GM11168 (cell line): ENCODE results near the gene CCL23.
"Not testable (repeated sequence)": the region's sequence is repeated elsewhere in the genome, so short reads cannot be mapped to it uniquely, and the experiment has no call there.

Experiments
- in situ Hi-C: fragments of 300-500 bp; cut with MboI; formaldehyde crosslinking; loops from one replicate; pipeline ENCODE4 v1.12.0; 2022; ENCODE audit warnings: low sequenced_read_pairs; ENCODE audit not compliant: unreplicated experiment

Gene CCL23

DNA sequence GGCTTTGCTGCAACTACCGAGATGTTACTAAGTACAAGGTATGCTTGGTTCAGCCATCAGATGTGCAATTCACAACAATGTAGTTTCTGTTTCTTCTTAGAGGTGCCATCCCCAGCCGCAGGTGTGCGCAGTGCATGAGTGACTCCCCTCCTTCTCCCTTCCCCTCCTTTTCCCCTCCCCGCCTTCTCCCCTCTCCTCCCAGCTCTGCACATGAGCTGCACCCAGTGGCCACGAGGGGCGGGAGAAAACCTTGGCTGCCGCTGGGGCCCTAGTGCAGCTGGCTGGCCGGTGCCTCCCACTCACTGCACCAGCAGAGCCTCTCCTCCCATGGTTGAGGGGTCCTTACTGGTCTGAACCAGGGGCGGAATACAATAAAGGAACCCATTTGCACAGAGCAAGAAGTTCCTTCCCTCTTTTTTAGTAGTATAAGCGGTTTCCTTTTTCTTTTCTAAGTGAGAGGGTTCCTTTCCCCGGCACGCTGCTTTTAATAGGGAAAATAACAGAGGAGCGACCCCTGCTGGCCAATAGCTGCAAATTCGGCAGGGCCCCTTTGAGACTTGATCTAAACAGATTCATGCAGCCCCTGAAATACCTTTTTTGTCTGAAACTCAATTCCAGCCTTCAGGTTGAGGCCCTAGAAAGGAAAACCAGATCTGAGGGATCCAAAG is 8.6 kb downstream of the CCL23 start:
- in situ Hi-C loops: no loop called here

DNA sequence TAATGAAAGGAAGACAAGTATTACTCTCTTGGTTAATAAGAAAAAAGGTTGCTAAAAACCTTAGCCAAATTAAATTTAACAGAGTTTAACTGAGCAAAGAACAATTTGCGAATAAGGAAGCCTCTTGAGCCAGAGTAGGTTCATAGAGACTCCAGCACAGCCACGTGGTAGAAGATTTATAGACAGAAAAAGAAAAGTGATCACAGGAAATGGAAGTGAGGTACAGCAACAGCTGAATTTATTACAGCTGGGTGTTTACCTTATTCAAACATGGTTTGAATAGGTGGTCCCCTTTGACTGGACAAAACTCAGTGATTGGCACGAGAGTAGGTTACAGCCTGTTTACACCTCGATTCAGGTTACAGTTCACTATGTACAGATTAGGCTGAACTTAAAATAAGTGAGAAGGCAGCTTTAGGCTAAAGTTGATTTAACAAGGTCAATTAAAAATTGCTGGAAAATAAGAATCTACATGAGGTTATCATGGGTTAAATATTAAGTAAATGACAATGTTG is 13.1 kb downstream of the CCL23 start:
- in situ Hi-C loops: no loop called here

GRCh38 chr17:36002631-36003030 is 15.1 kb downstream of the CCL23 start:
- in situ Hi-C loops: no loop called here

GRCh38 chr17:36001862-36002603 is 15.7 kb downstream of the CCL23 start:
- in situ Hi-C loops: no loop called here

GRCh38 chr17:36001110-36001771 is 16.5 kb downstream of the CCL23 start, which contains the start of gene CCL15:
Gene CCL15 (minus strand): TSS chr17:36001553. CDS start chr17:36001492, 61 bp downstream.
- in situ Hi-C loops: no loop called here

DNA sequence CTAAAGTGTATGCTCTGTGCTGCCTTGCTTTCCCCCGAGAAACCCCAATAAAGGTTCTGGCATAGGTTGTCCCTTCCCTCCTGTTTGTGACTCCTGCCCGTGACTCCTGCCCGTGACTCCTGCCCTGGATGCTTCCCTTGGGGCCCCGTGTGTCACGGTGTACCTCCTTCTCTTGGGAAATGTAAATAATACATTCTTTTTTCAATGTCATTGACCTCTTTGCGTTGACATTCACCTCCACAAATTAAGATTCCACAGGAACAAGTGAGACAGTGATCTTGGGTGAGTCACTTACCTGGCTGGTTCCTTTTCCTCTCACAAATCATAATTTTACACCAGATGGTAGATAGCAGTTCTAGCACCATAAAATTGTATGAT is 17.1 kb downstream of the CCL23 start:
- in situ Hi-C loops: no loop called here

DNA sequence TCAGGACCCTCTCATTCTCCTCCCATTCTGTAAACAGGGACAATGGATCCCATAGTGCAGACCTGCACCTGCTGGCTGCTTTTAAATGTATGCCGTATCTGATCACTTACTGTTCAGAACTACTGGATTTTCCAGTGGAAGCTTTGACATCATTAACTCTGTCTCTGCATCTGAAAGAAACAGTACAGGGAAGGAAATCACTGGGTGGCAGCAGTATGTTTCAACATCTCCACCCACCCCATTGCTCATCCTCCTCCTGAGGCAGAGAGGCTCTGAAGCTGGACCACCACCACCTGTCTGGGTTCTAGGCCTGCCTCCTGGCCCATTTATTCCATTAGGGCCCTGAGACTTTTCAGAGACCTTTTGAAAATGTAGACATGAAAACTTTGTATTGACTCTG is 19.0 kb downstream of the CCL23 start:
- in situ Hi-C loops: no loop called here

- in situ Hi-C loops: no loop called here
These were observed 19.7 kb downstream of the CCL23 start for GRCh38 chr17:35998018-35998545.

DNA sequence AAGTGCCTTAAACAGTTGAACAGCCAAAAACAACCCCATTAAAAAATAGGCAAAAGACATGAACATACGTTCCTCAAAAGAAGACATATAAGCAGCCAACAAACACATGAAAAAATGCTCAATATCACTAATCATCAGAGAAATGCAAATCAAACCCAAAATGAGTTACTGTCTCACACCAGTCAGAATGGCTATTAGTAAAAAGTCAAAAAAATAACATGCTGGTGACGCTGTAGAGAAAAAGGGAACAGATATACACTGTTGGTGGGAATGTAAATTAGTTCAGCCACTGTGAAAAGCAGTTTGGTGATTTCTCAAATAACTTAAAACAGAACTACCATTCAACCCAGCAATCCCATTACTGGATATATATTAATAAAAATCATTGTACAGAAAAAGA is 22.4 kb downstream of the CCL23 start:
- in situ Hi-C loops: not testable (repeated sequence)

- in situ Hi-C loops: no loop called here
These were observed 26.7 kb downstream of the CCL23 start for GRCh38 chr17:35991075-35991474.

DNA sequence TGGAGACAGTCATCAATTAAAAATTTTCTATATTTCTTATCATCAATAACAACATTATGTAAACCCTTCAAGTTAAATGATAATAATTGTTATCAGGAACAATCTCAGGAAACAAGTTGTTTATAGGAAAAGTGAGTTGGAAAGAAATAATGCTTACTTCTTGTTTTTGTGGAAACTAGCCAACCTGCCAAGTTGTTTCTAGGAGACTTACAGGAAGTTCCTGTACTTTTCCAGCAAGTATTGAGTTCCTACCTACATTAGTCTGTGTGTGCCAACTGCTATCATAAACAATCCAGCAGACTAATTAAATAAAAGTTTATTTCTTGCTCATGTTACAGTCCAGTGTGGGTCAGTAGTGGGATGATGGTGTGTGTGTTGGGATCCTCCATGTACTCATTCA is 29.6 kb downstream of the CCL23 start:
- in situ Hi-C loops: no loop called here

DNA sequence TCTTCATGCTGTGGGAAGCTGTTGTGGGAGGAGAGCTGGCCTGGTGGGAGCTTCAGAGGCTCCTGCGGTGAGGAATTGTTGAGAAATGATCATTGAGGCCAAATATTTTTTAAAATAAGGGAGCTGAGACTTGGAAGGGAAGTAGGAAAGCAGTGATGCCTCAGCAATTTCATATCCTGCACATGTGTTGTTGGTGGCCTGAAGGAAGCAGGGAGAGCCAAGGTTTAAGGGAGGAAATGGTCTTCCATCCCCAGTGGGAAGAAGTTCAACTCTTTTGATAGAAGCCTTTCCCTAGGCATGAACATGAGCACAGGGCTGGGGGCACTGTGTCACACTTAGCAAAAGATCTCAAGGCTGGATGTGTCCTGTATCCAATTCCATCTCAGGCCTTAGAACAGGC is 31.1 kb downstream of the CCL23 start, which contains the start of gene CCL14:
Gene CCL14 (minus strand): TSS at position 87 of the 400 bp plus-strand sequence. CDS start 80 bp downstream, at position 7.
- in situ Hi-C loops: no loop called here

- in situ Hi-C loops: no loop called here
These were observed 33.6 kb downstream of the CCL23 start for GRCh38 chr17:35984140-35984539.

DNA sequence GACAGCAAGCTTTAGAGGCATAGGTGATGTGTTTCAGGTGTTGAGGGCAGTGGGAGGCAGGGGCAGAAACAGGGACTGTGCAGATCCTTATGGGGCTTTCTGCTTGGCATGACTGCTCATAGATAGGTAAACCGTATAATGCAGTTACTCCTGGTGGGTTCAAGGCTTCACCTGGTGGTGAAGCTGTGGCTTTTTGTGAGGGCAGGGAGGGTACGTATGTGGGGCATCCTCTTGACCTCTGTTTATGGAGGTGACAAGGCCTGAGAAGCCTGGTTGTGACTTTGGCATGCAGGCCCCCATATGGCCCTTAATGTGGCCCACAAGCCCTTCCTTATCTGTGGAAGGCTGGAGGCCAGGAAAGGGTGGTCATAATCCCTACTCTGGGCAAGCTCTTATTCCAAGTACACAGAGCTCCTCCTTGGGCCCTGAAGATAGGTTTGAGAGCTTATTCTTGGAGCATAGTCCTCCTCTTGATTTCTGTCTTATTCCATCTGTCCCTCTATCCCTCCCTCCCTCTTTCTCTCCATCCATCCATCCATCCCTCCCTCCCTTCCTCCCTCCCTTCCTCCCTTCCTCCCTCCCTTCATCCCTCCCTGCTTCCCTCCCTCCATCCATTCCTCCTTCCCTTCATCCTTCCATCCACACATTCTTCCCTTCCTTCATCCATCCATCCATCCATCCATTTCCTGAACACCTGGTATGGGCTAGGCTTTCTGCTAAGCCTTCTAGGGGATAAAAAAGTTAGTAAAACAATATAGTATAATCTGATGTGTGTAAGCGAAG is 35.2 kb downstream of the CCL23 start:
- in situ Hi-C loops: no loop called here

- in situ Hi-C loops: no loop called here
These were observed 35.9 kb downstream of the CCL23 start for GRCh38 chr17:35981908-35982330.

- in situ Hi-C loops: no loop called here
These were observed 36.5 kb downstream of the CCL23 start, which contains the start of gene CCL16 for GRCh38 chr17:35981246-35981645. Gene CCL16 (minus strand): TSS chr17:35981497. CDS start chr17:35981420, 77 bp downstream.

GRCh38 chr17:35978346-35978745 is 39.4 kb downstream of the CCL23 start:
- in situ Hi-C loops: loop anchor here (10.0 kb wide), 3 partner anchors 96 to 506 kb away; partner anchors contain the start of genes CCL4L2 and ZNHIT3

GRCh38 chr17:35977509-35977908 is 40.3 kb downstream of the CCL23 start:
- in situ Hi-C loops: loop anchor here (10.0 kb wide), 3 partner anchors 97 to 507 kb away; partner anchors contain the start of genes CCL4L2 and ZNHIT3
